GM12878 (cell line): Measurements from ENCODE around the gene ARHGEF7. TPM values are rescaled to one million over a fixed set of nuclear protein-coding genes. Genes with fewer than 3 reads are reported as not detected.

Experiments
- BMI1 ChIP-seq: fragments of 450-650 bp; IDR thresholded peaks from 2 replicates; pipeline ENCODE4 v1.6.1; 2016; ENCODE audit warnings: mild to moderate bottlenecking, moderate library complexity, borderline replicate concordance
- CUX1 ChIP-seq: IDR thresholded peaks from 2 replicates; pipeline ENCODE4 v1.6.1; 2012; ENCODE audit warnings: improper control_type of control experiment, low read depth, low read length; ENCODE audit not compliant: insufficient replicate concordance
- ELK1 ChIP-seq: IDR thresholded peaks from 2 replicates; pipeline ENCODE4 v1.6.1; 2012; ENCODE audit warnings: low read depth, low read length, improper control_type of control experiment
- IRF5 ChIP-seq: fragments of 450-650 bp; IDR thresholded peaks from 2 replicates; pipeline ENCODE4 v1.6.1; 2017; ENCODE audit warnings: borderline replicate concordance
- KAT2A ChIP-seq: conservative IDR thresholded peaks from 2 replicates; pipeline ENCODE4 v1.6.1; 2011; ENCODE audit warnings: low read depth, low read length; ENCODE audit not compliant: control insufficient read depth
- NFYB ChIP-seq: IDR thresholded peaks from 2 replicates; pipeline ENCODE4 v1.6.1; 2011; ENCODE audit warnings: low read depth, mild to moderate bottlenecking, low read length, improper control_type of control experiment, moderate library complexity; ENCODE audit not compliant: insufficient read depth
- PML ChIP-seq: IDR thresholded peaks from 2 replicates; pipeline ENCODE4 v1.6.1; 2012; ENCODE audit warnings: low read length, inconsistent platforms
- POLR2A ChIP-seq: IDR thresholded peaks from 2 replicates; pipeline ENCODE4 v1.6.1; 2011; ENCODE audit warnings: low read depth, mild to moderate bottlenecking, low read length
- POLR2AphosphoS5 ChIP-seq: IDR thresholded peaks from 2 replicates; pipeline ENCODE4 v1.6.1; 2011; ENCODE audit warnings: mild to moderate bottlenecking, low read length, inconsistent platforms
- TCF7 ChIP-seq: IDR thresholded peaks from 2 replicates; pipeline ENCODE4 v1.6.1; 2014; ENCODE audit warnings: antibody characterized with exemption, borderline replicate concordance
- YBX1 ChIP-seq: fragments of 450-650 bp; IDR thresholded peaks from 2 replicates; pipeline ENCODE4 v1.6.1; 2016; ENCODE audit warnings: antibody characterized with exemption
- ZZZ3 ChIP-seq: IDR thresholded peaks from 2 replicates; pipeline ENCODE4 v1.6.1; 2011; ENCODE audit warnings: low read depth; ENCODE audit not compliant: control insufficient read depth, insufficient read length
- polyA plus RNA-seq, 11 experiments: library from polyadenylated mRNA; depleted of rRNA in 4 of 11; unstranded in 6 of 11; stranded (reverse) in 5 of 11; fragments of >200 nt; fragmentation: Nextera tagmentation in 4 of 11; fragmentation: Illumina TruSeq in 1 of 11; extraction: Ambion mirVana in 4 of 11; extraction: Trizol in 1 of 11; gene quantifications; 1 replicate in 1 of 11; 2 replicates in 10 of 11; pipeline versions ENCODE4 v1.2.1 to v1.2.3, GENCODE V29; 2011 to 2016; ENCODE audit warnings: inconsistent platforms in 2 of 11, missing spikeins in 2 of 11, low read depth in 1 of 11
- total RNA-seq, 4 experiments: library from RNA; depleted of rRNA in 3 of 4; stranded (reverse); fragments of >200 nt in 3 of 4; fragmentation: Illumina TruSeq in 1 of 4; extraction: Trizol in 1 of 4; gene quantifications; 2 replicates each; pipeline versions ENCODE4 v1.2.1 to v1.2.3, GENCODE V29; 2013 to 2021

The ARHGEF7 gene
- total and polyA plus RNA-seq, 10 of the 15 experiments (the other 5 are each of a cell fraction or from before 2014, with no cell fraction given): 4.7 to 65.5 (median 36.6) TPM

- no peak for TF ChIP-seq CUX1
- TF ChIP-seq ZZZ3: no peak
- TF ChIP-seq ELK1: no peak
- TF ChIP-seq YBX1: no peak
- TF ChIP-seq IRF5: no peak
- no peak for TF ChIP-seq POLR2A
- 0 out of 2 replicates have a peak, but pooled peaks have one; percentile 24 for TF ChIP-seq PML
- TF ChIP-seq BMI1: no peak
- no peak for TF ChIP-seq TCF7
- no peak for TF ChIP-seq POLR2AphosphoS5
- peak; percentile 82 for TF ChIP-seq NFYB
- no peak for TF ChIP-seq KAT2A
These were observed 87.6 kb downstream of the ARHGEF7 start (continued) for GRCh38 chr13:111202745-111203144.
